Left ventricle myocardium superior (tissue), 1 donor: ENCODE data around the gene MAPK8IP1. TPM values are rescaled to one million over a fixed set of nuclear protein-coding genes. Genes with fewer than 3 reads are reported as not detected.

ENCODE experiments used
- total RNA-seq: library from RNA; stranded (reverse); fragmentation: NEBNext Ultra II Directional; extraction: Animal tissue kit (Norgen Biotek cat#: 25700); gene quantifications from one replicate; pipeline ENCODE4 v1.2.1, GENCODE V29; 2021
- donor health status: DM: no; HTN: yes; CAD: no; lungs with severe emphysema.

MAPK8IP1 gene
- total RNA-seq, 1 donor from 2014 or later: 4.4 TPM

Other genes starting within 250 kb of the MAPK8IP1 start
- gene CHST1, start 220.0 kb upstream of the MAPK8IP1 start, total RNA-seq: 2.5 TPM
- 5.1 TPM for gene SLC35C1, start 80.5 kb upstream of the MAPK8IP1 start, total RNA-seq
- gene CRY2, start 38.2 kb upstream of the MAPK8IP1 start, total RNA-seq: 90.1 TPM
- 0.52 TPM for gene FREY1, start 21.6 kb downstream of the MAPK8IP1 start, total RNA-seq
- gene PEX16, start 32.2 kb downstream of the MAPK8IP1 start, total RNA-seq: 8.6 TPM
- not detected for gene LARGE2, start 37.0 kb downstream of the MAPK8IP1 start, total RNA-seq
- 36.2 TPM for gene PHF21A, start 235.8 kb downstream of the MAPK8IP1 start, total RNA-seq